ENCODE data around the gene ABR. TPM values are rescaled to one million over a fixed set of nuclear protein-coding genes. Genes with fewer than 3 reads are reported as not detected.

Gene ABR
- total and polyA plus RNA-seq, 9 donors, result 25.0 to 94.6 (median 60.2) TPM

- 58 to 71% (median 67%) methylated on average over 12 of the region's 12 CpGs for WGBS, 3 donors
- intact Hi-C loops (cut with DNase I), result no loop called here
- Histone ChIP-seq H3K27ac (no peak overlapping the region), H3K36me3 (no peaks in the 10 kb centered on the region), H3K4me1 (ENCODE audit: insufficient read depth) (no peaks in the 10 kb centered on the region), H3K9me3 (no peaks in the 10 kb centered on the region), H3K27me3 (no peaks in the 10 kb centered on the region), H3K4me3 (no peak overlapping the region)
- TF ChIP-seq POLR2A (IDR thresholded peaks at IDR 0.05) (no peak), CTCF (IDR thresholded peaks at IDR 0.05) (no peak), EP300 (IDR thresholded peaks at IDR 0.05) (no peak)
- DNase-seq, result no peak
Observed at GRCh38 chr17:1206026-1206777, 26.4 kb upstream of the ABR start.

GRCh38 chr17:1203967-1204291 is 24.1 kb upstream of the ABR start:
- 51 to 55% (median 51%) methylated on average over 16 to 19 of the region's 19 CpGs for WGBS, 3 donors
- peaks cover 2% of the 10 kb centered on the region for H3K4me1 ChIP-seq (ENCODE audit: insufficient read depth)
- peak overlapping the region in 1 of 2 donors; percentile 32 for H3K27ac ChIP-seq
- DNase-seq, result no peak
- H3K27me3 ChIP-seq, result no peaks in the 10 kb centered on the region
- TF ChIP-seq EP300 (IDR thresholded peaks at IDR 0.05), result no peak
- no peak for TF ChIP-seq POLR2A (IDR thresholded peaks at IDR 0.05)
- TF ChIP-seq CTCF (IDR thresholded peaks at IDR 0.05), result no peak
- peak overlapping the region; percentile 42 for H3K4me3 ChIP-seq
- H3K9me3 ChIP-seq, result no peaks in the 10 kb centered on the region
- intact Hi-C loops (cut with DNase I), result no loop called here
- no peaks in the 10 kb centered on the region for H3K36me3 ChIP-seq

GRCh38 chr17:1203111-1203966 is 23.6 kb upstream of the ABR start:
- intact Hi-C loops (cut with DNase I), result no loop called here
- Histone ChIP-seq H3K36me3 (no peaks in the 10 kb centered on the region), H3K9me3 (no peaks in the 10 kb centered on the region), H3K4me1 (ENCODE audit: insufficient read depth) (peaks cover 2% of the 10 kb centered on the region), H3K27ac (peak overlapping the region in 1 of 2 donors; percentile 32), H3K27me3 (no peaks in the 10 kb centered on the region), H3K4me3 (peak overlapping the region; percentile 42)
- WGBS, 3 donors, result 5 to 10% (median 7%) methylated on average over 56 to 76 of the region's 91 CpGs
- TF ChIP-seq CTCF (IDR thresholded peaks at IDR 0.05) (no peak), POLR2A (IDR thresholded peaks at IDR 0.05) (no peak), EP300 (IDR thresholded peaks at IDR 0.05) (no peak)
- peak; percentile 52 to 73 (median 71) for DNase-seq

- H3K4me1 ChIP-seq (ENCODE audit: insufficient read depth), result peaks cover 6% of the 10 kb centered on the region
- no peak for TF ChIP-seq POLR2A (IDR thresholded peaks at IDR 0.05)
- TF ChIP-seq EP300 (IDR thresholded peaks at IDR 0.05), result no peak
- TF ChIP-seq CTCF (IDR thresholded peaks at IDR 0.05), result no peak
- H3K27me3 ChIP-seq, result no peaks in the 10 kb centered on the region
- 87 to 94% (median 88%) methylated on average over 5 of the region's 5 CpGs for whole genome bisulfite sequencing, 3 donors
- H3K36me3 ChIP-seq, result no peaks in the 10 kb centered on the region
- no peaks in the 10 kb centered on the region for H3K9me3 ChIP-seq
- no peak overlapping the region for H3K27ac ChIP-seq
- intact Hi-C loops (cut with DNase I), result no loop called here
- no peak for DNase-seq
- no peak overlapping the region for H3K4me3 ChIP-seq
Observed at GRCh38 chr17:1202291-1202690, 22.5 kb upstream of the ABR start.
